Astrocyte of the cerebellum (primary cell): ENCODE measurements around the gene KCNK4.

Experiments used
- DNase-seq: peaks from one replicate; pipeline ENCODE4 v3.0.0-alpha.2; 2011; ENCODE audit warnings: low read depth
- H3K4me3 ChIP-seq: 2 replicates; pipeline ENCODE4 v1.5.1; 2011; ENCODE audit warnings: mild to moderate bottlenecking, low read depth, low read length, moderate library complexity
- CTCF ChIP-seq: IDR thresholded peaks from 2 replicates; pipeline ENCODE4 v1.5.1; 2012; ENCODE audit warnings: low read length, low read depth, moderate library complexity, mild to moderate bottlenecking; ENCODE audit errors: missing control alignments
- in situ Hi-C: cut with HindIII; loops from 2 replicates; pipeline ENCODE4 v1.10.0; 2017; ENCODE audit warnings: low sequenced_read_pairs

Gene KCNK4

GRCh38 chr11:64249563-64250414 is 41.3 kb upstream of the KCNK4 start:
- H3K4me3 ChIP-seq: no peak overlapping the region
- in situ Hi-C loops: no loop called here
- DNase-seq: no peak
- TF ChIP-seq CTCF: no peak

GRCh38 chr11:64250415-64251015 is 40.6 kb upstream of the KCNK4 start:
- no peak for TF ChIP-seq CTCF
- H3K4me3 ChIP-seq: peak overlapping the region; percentile 50
- DNase-seq: no peak
- in situ Hi-C loops: no loop called here

- peak within 1 kb of the TSS; percentile 50 for H3K4me3 ChIP-seq
- in situ Hi-C loops: no loop called here
- TF ChIP-seq CTCF: peak; percentile 53
- DNase-seq: no peak
These were observed 39.9 kb upstream of the KCNK4 start, which contains the start of gene PLCB3 for GRCh38 chr11:64251016-64251752. Gene PLCB3, plus strand, starts transcription at chr11:64251530. Its CDS starts 120 bp downstream, at chr11:64251650.

- no peak for DNase-seq
- in situ Hi-C loops: no loop called here
- peak overlapping the region; percentile 50 for H3K4me3 ChIP-seq
- no peak for TF ChIP-seq CTCF
These were observed 39.4 kb upstream of the KCNK4 start for GRCh38 chr11:64251753-64252002.

- in situ Hi-C loops: no loop called here
- TF ChIP-seq CTCF: peak; percentile 49
- DNase-seq: no peak
- peak overlapping the region; percentile 50 for H3K4me3 ChIP-seq
These were observed 38.9 kb upstream of the KCNK4 start for GRCh38 chr11:64252003-64252872.

GRCh38 chr11:64253043-64253442 is 38.1 kb upstream of the KCNK4 start:
- TF ChIP-seq CTCF: no peak
- in situ Hi-C loops: no loop called here
- H3K4me3 ChIP-seq: peak overlapping the region; percentile 50
- DNase-seq: no peak
